ENCODE results near the gene MCC. TPM values are rescaled to one million over a fixed set of nuclear protein-coding genes. Genes with fewer than 3 reads are reported as not detected.

Gene MCC
- total and polyA plus RNA-seq, 2 donors (not counting 1 experiment from before 2014, with no cell fraction given): 0.09 to 0.32 TPM

- Histone ChIP-seq H3K27ac (ENCODE audit: low read length in 2 of 2) (no peak overlapping the region), H4K20me1 (ENCODE audit: control insufficient read depth, insufficient read depth, low read length, poor library complexity, severe bottlenecking) (no peaks in the 10 kb centered on the region), H3K27me3 (replicated peaks in 1 of 4; ENCODE audit: control extremely low read depth in 1 of 4, control insufficient read depth in 3 of 4, insufficient read depth in 4 of 4, low read length in 3 of 4) (peaks cover 0 to 8% (median 1%) of the 10 kb centered on the region in 4 experiments), H3K4me2 (replicated peaks; ENCODE audit: low read depth, low read length, poor library complexity, severe bottlenecking) (no peak overlapping the region), H3K36me3 (replicated peaks in 1 of 2; ENCODE audit: control extremely low read depth in 1 of 2, control insufficient read depth in 1 of 2, extremely low read depth in 1 of 2, insufficient read depth in 2 of 2, low read length in 1 of 2) (no peaks in the 10 kb centered on the region), H3K4me1 (ENCODE audit: control insufficient read depth in 2 of 2, insufficient read depth in 2 of 2, low read length in 2 of 2) (no peaks in the 10 kb centered on the region), H2AFZ (ENCODE audit: insufficient read depth, low read depth, low read length, poor library complexity, severe bottlenecking) (no peak overlapping the region), H3K9ac (ENCODE audit: low read length) (no peak overlapping the region), H3K4me3 (ENCODE audit: control extremely low read depth in 1 of 5, extremely low read depth in 1 of 5, insufficient read depth in 1 of 5, low read depth in 2 of 5, low read length in 4 of 5) (no peak overlapping the region), H3K79me2 (ENCODE audit: control insufficient read depth, insufficient read depth, low read length) (no peaks in the 10 kb centered on the region), H3K9me3 (ENCODE audit: control extremely low read depth in 1 of 3, control insufficient read depth in 2 of 3, insufficient read depth in 1 of 3, low read length in 2 of 3) (no peaks in the 10 kb centered on the region)
- ATAC-seq (ENCODE audit: low read depth) (no peak), DNase-seq (no peak)
- no peaks in the 10 kb centered on the region for H3K9me3 Mint-ChIP-seq (ENCODE audit: insufficient read depth)
- CTCF ChIA-PET: no interaction called here
- H3K4me1 Mint-ChIP-seq: no peaks in the 10 kb centered on the region
- intact Hi-C loops (cut with micrococcal nuclease): no loop called here
- WGBS (ENCODE audit: insufficient coverage): 80% methylated on average over 2 of the region's 2 CpGs
- no peak overlapping the region for H3K4me3 Mint-ChIP-seq
- POLR2A ChIA-PET: no interaction called here
- TF ChIP-seq EZH2 (IDR thresholded peaks at IDR 0.05; ENCODE audit: borderline replicate concordance, insufficient read depth, low read depth, low read length, poor library complexity, severe bottlenecking): no peak
- no peak for TF ChIP-seq CTCF (IDR thresholded peaks at IDR 0.05)
- no peak overlapping the region for H3K27ac Mint-ChIP-seq
- peaks cover 26% of the 10 kb centered on the region for H3K27me3 Mint-ChIP-seq
Measured at GRCh38 chr5:113225259-113225658, 263.0 kb downstream of the MCC start.

GRCh38 chr5:113224605-113225065 is 263.6 kb downstream of the MCC start:
- no peak overlapping the region for H3K9ac ChIP-seq (ENCODE audit: low read length)
- H3K27ac ChIP-seq (ENCODE audit: low read length in 2 of 2): no peak overlapping the region
- ATAC-seq (ENCODE audit: low read depth): no peak
- Mint-ChIP-seq H3K9me3 (ENCODE audit: insufficient read depth) (no peaks in the 10 kb centered on the region), H3K4me1 (no peaks in the 10 kb centered on the region), H3K27ac (no peak overlapping the region), H3K27me3 (peaks cover 26% of the 10 kb centered on the region), H3K4me3 (no peak overlapping the region)
- CTCF ChIA-PET: no interaction called here
- no peak overlapping the region for H2AFZ ChIP-seq (ENCODE audit: insufficient read depth, low read depth, low read length, poor library complexity, severe bottlenecking)
- H3K4me1 ChIP-seq (ENCODE audit: control insufficient read depth in 2 of 2, insufficient read depth in 2 of 2, low read length in 2 of 2): no peaks in the 10 kb centered on the region
- POLR2A ChIA-PET: no interaction called here
- intact Hi-C loops (cut with micrococcal nuclease): no loop called here
- no peaks in the 10 kb centered on the region for H3K79me2 ChIP-seq (ENCODE audit: control insufficient read depth, insufficient read depth, low read length)
- H3K4me3 ChIP-seq (ENCODE audit: control extremely low read depth in 1 of 5, extremely low read depth in 1 of 5, insufficient read depth in 1 of 5, low read depth in 2 of 5, low read length in 4 of 5): no peak overlapping the region
- peaks cover 0 to 7% (median 1%) of the 10 kb centered on the region in 4 experiments for H3K27me3 ChIP-seq (replicated peaks in 1 of 4; ENCODE audit: control extremely low read depth in 1 of 4, control insufficient read depth in 3 of 4, insufficient read depth in 4 of 4, low read length in 3 of 4)
- no peaks in the 10 kb centered on the region for H3K36me3 ChIP-seq (replicated peaks in 1 of 2; ENCODE audit: control extremely low read depth in 1 of 2, control insufficient read depth in 1 of 2, extremely low read depth in 1 of 2, insufficient read depth in 2 of 2, low read length in 1 of 2)
- H3K9me3 ChIP-seq (ENCODE audit: control extremely low read depth in 1 of 3, control insufficient read depth in 2 of 3, insufficient read depth in 1 of 3, low read length in 2 of 3): no peaks in the 10 kb centered on the region
- H4K20me1 ChIP-seq (ENCODE audit: control insufficient read depth, insufficient read depth, low read length, poor library complexity, severe bottlenecking): no peaks in the 10 kb centered on the region
- TF ChIP-seq CTCF (IDR thresholded peaks at IDR 0.05) (no peak), EZH2 (IDR thresholded peaks at IDR 0.05; ENCODE audit: borderline replicate concordance, insufficient read depth, low read depth, low read length, poor library complexity, severe bottlenecking) (no peak)
- DNase-seq: no peak
- no peak overlapping the region for H3K4me2 ChIP-seq (replicated peaks; ENCODE audit: low read depth, low read length, poor library complexity, severe bottlenecking)
- 80% methylated on average over 1 of the region's 4 CpGs for WGBS (ENCODE audit: insufficient coverage)

Data from B cell (primary cell).